GM19043 (cell line): Measurements from ENCODE around the gene MT1E.
"Not testable (repeated sequence)": the region's sequence is repeated elsewhere in the genome, so short reads cannot be mapped to it uniquely, and the experiment has no call there.

Source experiments
- ATAC-seq: cut with Tn5 transposase; IDR thresholded peaks from one replicate; pipeline ENCODE4 v1.9.1; 2021; ENCODE audit warnings: low read depth; ENCODE audit not compliant: unreplicated experiment

MT1E gene

DNA sequence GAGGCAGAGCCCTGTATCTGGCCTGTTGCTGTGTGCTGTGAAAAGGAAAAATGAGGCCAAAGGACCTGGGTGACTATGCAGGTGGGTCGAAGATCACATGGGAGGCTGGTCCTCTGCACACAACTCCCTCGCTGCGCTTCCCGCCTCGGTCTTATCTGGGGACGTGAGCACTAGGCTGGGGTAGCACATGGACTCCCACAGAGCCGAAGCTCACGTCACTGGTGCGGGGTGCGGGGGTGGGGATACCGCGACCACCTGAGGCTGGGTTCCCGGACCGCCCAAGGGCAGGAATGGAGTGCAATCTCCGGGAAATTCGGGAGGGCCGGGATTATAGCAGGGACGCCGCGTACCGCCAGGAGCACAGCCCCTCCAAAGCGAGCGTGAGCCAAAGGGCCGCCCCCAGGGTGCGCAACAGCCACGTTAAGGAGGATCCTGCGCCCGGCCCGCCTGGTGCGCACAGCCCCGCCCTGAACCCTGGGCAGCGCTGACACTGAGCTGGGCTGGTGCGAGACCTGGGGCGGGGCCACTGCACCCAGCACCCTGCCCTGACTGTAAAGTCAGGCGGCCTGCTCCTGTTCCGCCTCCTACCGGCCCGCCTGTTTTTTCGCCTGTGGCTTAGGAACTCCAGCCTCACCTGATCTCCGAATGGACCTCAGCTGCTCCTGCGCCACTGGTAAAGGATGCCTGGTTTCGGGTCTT, 17.6 kb downstream of the MT1E start:
- ATAC-seq = no peak

DNA sequence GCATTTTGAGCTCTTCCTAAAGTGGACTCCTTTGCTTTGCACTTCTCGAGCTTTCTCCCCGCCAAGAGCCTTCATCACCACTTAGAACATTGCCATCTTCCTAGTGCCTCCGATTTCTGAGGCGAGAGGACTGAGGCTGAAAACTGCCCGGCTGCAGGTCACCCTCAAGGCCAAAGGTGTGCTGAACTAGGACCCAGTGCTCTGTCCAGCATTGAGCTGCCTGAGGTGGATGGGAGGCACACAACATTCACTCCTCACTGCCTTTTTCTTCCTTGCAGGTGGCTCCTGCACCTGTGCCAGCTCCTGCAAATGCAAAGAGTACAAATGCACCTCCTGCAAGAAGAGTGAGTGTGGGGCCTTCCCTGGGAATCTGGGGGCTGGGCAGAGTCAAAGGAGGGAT, 18.3 kb downstream of the MT1E start:
- no peak for ATAC-seq

DNA sequence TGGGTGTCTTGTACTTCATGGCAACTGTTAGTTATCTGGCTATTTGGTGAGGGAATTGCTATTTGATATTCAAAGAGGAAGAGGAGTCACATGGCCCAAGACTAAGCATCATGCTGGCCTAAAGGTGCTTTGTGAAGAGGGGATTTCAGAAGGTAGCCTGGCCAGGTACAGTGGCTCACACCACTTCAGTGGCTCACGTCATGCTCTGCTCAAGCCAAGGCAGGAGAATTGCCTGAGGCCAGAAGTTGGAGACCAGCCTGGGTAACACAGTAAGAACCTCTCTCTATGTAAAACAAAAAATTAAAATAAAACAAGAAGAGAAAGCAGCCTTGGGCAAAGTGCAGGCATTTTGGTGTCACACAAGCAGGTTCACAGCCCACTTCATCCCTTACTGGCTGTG, 19.7 kb downstream of the MT1E start:
- no peak for ATAC-seq

DNA sequence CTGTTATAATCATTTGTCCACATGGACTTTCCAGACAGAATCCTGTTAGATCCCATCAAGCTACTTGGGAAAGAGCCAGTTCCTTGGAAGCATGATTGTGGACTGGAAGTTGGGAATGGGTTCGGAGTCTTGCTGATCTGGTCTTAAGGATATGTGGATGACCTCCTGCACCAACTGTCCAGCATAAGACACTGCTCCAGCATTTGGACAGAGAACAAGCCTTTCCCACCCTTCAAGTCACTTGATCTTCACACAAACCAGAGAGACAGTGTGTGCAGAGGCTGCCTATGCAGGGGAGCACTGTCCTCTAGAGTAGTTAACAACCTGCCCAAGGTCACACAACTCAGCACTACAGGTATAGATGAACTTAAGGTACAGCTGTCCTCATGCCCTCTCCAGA, 20.3 kb downstream of the MT1E start:
- no peak for ATAC-seq

DNA sequence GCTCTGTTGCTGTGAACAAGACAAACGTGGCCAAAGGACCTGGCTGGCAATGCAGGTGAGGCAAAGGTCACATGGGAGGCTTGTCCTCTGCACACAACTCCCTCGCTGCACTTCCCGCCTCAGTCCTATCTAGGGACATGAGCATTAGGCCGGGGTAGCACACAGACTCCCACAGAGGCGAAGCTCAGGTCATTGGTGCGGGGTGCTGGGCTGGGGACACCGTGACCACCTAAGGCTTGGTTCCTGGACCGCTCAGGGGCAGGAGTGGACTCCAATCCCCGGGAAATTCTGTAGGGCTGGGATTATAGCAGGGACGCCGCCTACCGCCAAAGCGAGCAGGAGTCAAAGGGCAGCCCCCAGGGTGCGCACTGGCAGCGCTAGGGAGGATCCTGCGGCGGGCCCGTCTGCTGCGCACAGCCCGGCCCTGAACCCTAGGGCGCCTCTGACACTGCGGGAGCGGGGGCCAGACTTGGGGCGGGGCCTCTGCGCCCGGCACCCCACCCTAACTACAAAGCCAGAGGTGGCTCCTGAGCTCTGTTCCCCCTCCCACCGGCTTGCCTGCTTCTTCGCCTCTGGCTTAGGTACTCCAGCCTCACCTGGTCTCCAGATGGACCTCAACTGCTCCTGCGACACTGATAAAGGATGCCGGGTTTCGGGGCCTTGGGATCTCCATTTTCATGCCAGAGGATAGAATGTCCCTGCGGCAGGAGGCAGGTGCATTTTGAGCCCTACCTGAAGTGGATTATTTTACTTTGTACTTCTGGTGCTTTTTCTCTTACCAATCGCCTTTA, 22.3 kb downstream of the MT1E start:
- no peak for ATAC-seq

DNA sequence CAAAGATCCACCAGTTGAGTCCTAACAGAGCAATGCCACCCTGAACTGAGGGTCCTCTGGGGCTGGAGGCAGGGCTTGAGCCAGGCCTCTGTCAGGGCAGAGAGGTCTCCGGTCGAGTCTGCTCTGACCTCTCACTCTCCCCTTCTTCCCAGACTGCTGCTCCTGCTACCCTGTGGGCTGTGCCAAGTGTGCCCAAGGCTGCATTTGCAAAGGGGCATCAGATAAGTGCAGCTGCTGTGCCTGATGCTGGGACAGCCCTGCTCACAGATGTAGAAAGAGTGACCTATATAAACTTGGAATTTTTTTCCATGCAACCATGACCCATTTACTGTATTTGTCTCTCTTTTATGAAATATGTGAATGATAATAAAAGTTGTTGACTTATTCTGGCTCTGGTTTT, 23.7 kb downstream of the MT1E start:
- no peak for ATAC-seq

DNA sequence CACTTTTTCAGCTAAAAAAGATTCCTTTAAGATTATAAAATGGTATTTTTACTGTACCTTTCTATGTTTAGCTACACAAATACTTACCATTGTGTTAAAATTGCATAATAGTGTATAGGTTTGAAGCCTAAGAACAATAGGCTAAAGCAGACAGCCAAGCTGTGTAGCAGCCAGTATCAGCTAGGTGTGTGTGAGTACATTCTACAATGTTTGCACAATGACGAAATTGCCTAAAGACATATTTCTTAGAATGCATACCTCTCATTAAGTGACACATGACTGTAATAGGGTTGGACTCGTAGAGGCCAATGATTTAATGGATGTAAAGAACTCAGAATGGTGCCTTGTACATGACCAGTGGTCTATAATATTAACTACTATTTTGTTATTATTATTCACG, 24.2 kb downstream of the MT1E start:
- ATAC-seq = no peak

DNA sequence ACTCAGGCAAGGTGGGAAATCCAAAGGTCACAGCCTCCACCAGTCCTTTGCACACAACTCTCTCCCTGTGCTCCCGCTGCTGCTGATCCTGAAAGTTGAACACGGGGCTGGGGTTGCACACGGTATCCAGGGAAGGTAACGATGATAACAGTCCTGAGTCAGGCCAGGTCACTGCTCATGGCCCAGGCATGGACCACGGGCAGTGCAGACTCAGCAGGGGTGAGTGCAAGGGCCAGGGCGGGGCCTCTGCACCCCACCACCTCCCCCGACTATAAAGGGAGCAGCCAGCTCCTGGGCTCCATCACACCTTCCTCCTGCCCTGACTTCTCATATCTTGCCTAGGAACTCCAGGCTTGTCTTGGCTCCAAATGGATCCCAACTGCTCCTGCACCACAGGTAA, 26.0 kb downstream of the MT1E start, which contains the start of gene MT1B:
TSS of gene MT1B (plus strand) at position 301 of the 400 bp plus-strand sequence. CDS start at position 369, 68 bp downstream.
- ATAC-seq = no peak

DNA sequence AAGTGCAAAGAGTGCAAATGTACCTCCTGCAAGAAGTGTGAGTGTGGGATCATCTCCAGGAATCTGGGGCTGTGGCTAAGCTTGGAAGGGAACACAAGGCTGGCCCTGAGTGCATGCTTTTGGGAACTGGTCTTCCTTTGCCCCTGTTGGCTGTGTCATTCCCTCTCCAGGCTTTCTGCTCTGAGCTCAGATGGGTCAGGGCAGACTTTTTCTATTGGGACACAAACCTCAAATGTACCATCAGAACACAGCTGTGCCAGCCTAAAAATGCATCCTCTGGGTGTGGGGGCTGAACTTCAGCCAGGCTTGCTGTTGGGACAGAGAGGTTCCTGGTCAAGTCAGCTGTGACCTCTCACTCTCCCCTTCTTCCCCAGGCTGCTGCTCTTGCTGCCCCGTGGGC, 27.0 kb downstream of the MT1E start:
- no peak for ATAC-seq

DNA sequence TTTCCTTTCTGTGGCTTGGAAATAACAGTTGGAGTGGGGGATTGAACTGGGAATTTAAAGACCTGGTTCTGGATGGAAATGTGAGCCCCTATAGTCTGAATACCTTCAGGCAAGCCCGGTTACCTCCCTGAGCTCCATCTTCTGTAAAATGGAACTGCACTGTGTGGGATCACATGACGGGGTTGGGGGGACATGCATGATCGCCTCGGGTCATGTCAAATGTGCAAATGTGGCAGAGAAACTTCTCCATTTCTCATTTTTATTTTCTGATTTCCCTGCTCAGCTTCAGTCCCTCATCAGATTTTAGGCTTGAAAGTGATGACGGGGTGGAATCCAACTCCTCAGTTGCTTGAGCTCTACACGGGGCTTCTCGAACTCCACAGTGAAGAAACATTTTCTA, 27.6 kb downstream of the MT1E start:
- ATAC-seq = no peak

DNA sequence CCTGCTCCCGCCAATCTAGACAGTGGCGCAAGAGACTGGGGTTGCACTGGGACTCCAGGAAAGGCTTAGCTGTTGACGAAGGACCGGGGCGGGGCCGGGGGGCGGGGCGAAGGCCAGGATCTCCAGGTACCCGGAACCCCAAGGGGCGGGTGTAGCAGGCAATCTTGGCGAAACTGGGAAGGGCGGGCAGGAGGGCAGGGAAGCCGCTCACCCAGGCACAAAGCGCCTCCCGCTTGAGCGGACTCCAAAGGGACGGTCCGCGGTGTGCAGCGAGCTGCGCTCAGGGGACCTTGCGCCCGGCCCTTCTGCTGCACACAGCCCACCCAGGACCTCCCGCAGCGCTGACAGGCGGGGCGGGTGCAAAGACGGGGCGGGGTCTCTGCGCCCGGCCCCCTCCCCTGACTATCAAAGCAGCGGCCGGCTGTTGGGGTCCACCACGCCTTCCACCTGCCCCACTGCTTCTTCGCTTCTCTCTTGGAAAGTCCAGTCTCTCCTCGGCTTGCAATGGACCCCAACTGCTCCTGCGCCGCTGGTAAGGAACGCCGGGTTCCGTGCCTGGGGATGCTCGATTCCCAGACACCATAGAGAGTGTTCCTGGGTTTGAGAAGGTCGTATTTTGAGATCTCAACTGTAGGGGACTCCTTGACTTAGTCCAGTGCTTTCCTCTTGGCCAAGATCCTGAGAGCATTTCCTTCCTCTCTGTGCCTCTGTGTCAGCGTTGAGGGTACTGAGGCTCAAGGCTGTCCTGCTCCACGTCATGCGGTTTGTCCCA, 32.2 kb downstream of the MT1E start, which contains the start of gene MT1F:
TSS of gene MT1F (plus strand) at position 405 of the 772 bp plus-strand sequence. CDS start at position 505, 100 bp downstream.
- ATAC-seq = no peak

DNA sequence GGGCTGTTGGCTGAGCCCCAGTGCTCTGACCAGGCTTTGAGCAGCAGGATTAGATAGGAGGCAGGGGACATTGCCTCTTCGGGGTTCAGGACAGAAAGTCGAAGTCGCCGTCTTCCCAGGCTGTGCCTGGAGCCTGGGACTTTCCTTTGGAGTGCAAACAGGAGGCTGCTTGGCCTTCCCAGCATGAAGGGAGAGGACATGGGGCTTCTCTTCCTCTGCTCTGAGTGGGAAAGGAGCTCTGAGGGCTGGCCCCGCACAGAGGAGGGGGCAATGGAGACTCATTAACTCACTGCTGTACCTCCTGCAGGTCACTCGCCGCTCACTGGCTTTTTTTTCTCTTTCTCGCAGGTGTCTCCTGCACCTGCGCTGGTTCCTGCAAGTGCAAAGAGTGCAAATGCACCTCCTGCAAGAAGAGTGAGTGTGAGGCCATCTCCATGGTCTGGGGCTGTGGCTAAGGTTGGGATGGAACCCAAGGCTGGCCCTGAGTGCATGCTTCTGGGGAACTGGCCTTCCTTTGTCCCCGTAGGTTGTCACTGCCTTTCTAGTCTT, 32.8 kb downstream of the MT1E start:
- ATAC-seq = no peak

DNA sequence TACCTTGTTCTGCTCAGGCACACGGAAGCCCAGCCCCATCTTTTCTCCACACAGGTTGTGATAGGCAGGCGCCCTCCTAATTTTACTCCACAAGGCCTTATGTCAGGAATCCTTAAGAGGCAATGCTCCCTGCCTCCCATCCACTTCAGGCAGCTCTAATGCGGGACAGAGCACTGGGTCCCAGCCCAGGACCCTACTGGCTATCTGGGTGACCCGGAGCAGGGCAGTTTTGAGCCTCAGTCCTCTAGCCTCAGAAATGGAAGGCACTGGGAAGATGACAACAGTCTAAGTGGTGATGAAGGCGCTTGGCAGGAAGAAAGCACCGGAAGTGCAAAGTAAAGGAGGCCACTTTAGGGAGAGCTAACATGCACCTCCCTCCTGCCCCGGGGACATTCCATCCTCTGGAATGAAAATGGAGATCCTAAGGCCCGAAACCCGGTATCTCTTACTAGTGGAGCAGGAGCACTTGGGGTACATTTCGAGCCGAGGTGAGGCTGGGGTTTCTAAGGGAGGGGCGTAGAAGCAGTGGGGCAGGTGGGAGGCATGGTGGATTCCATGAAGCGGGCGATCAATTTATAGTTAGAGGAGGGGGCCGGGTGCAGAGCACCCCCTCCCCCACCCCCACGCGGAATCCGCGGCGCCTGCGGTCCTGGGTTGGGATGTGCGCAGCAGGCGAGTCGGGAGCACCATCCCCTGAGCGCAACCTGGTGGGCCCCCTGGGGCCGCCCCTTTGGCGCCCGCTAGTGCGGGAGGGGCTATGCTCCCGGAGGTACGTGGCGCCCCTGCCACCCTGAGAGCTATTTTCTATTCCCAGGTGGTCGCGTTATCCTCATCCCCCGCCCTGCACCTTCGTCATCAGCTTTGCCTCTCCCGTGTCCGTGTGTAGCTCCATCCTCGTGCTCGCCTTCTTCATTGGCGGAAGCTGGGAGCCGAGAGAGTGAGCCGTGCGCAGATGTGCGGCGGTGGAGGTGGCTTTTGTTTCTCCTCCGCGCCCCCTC, 37.1 kb downstream of the MT1E start:
- ATAC-seq = no peak

DNA sequence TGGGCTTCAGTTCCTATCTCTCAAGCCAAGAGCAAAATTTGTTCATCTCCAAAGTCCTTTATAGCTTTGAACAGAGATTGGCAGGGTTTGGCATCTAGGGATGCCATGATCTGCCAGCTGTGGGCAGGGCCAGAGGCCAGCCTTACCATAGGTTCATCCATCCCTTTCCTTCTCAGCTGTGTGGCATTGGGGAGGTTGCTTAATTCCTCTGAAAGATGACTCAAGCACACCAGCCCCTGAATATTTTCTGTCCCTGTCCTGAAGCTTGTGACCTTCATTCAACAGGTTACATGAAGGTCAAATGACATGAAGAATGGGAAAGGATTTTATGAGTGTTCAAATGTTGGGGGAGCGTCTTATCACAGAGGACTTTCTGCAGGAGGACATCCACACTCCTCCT, 38.9 kb downstream of the MT1E start:
- no peak for ATAC-seq

DNA sequence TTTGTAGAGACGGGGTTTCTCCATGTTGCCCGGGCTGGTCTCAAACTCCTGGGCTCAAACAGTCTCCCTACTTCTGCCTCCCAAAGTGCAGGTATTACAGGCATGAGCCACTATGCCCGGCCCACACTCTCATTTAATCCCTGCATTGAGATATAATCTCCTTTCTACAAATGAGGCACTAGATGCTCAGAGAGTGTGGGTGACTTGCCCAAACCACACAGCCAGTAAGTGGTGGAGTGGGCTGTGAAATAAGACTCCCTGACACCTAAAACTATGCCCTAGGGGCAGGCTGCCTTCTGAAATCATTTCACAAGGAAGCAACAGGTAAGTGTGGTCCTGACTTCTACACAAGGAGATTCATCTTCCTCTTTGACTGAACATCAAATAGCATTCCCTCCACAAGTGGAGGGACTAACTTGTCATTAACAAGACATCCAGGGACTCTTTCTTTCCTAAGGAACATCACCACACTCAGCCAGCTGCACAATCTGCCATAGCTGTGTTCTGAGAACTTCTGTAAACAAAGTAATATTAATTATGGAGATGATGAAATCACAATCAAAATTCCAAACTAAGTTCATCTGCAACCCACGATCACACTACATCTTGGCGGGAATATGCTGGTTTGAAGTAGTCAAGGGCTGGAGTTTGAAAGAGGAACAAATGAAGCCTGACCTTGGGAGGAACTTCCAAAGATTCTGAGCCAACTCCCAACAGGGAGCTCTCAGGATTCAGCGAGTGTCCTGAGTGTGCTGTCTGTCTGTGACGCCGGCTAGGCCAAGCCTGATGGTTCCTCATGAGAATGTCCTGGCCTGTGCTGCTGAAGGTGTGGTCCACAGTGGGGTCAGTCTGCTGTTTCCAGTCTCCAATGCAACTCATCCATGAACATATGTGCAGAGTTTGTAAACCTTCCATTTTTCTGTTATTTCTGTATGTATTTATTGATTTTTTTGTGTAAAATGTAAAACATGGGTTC, 40.0 kb downstream of the MT1E start:
- ATAC-seq = not testable (repeated sequence)

DNA sequence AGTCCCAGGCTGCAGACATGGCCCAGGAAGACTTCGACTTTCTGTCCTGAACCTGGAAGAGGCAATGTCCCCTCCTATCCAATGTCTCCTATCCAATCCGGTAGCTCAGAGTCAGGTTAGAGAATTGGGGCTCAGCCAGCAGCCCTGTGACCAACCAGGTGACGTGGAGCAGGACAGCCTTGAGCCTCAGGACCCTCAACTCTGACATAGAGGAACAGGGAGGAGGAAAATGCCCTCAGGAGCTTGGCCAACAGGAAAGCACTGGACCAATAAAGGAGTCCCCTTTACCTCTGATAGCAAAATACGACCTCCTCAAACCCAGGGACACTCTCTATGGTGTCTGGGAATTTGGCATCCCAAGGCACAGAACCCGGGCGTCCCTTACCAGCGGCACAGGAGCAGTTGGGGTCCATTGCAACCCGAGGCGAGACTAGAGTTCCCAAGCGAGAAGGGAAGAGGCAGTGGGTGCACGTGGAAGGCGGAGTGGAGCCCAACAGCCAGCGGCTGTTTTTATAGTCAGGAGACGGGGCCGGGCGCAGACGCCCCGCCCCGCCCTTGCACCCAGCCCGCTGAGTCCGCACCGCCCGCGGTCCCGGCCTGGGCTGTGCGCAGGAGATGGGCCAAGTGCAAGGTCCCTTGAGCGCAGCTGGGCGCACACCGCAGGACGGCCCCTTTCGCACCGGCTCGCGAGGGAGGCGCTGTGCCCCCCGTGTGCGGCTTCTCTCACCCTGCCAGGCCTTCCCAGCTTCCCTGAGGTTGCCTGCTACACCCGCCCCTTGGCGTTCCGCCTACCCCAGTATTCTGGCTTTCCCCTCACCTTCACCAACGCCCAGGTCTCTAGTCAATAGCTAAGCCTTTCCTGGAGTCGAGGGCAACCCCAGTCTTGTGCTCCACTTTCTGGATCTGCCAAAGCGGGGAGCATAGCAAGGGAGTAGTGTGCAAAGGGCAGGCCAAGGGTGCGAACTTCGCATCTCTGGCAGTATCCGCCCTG, 42.3 kb downstream of the MT1E start, which contains the start of gene MT1G:
TSS of gene MT1G (minus strand) at position 485 of the 991 bp plus-strand sequence. CDS start at position 413, 72 bp downstream.
- no peak for ATAC-seq
